OCI-LY1 (cell line): ENCODE results near the gene ZNF786.

Experiments
- CTCF ChIP-seq: fragments of 200-600 bp; sonication (generic), shearing (Covaris generic); IDR thresholded peaks from 2 replicates; pipeline ENCODE4 v1.5.1; 2017; ENCODE audit warnings: mild to moderate bottlenecking, antibody characterized with exemption, low read length, moderate library complexity, mixed read lengths
- EZH2 ChIP-seq: fragments of 200-600 bp; sonication (generic), shearing (Covaris generic); IDR thresholded peaks from 2 replicates; pipeline ENCODE4 v1.8.0; 2017; ENCODE audit warnings: borderline replicate concordance, mixed run types, mild to moderate bottlenecking, antibody characterized with exemption, low read length, moderate library complexity, mixed read lengths

GRCh38 chr7:149077594-149077993, 12.9 kb downstream of the ZNF786 start:
- TF ChIP-seq EZH2, result no peak
- TF ChIP-seq CTCF, result no peak
